Smooth muscle cell (in vitro differentiated cells): ENCODE results near the gene LMOD3. TPM values are rescaled to one million over a fixed set of nuclear protein-coding genes. Genes with fewer than 3 reads are reported as not detected.

Experiments used
- DNase-seq: peaks from one replicate; lab custom pipeline; 2025; ENCODE audit not compliant: unreplicated experiment; lab: John Stamatoyannopoulos, UW
- H2AFZ ChIP-seq: fragments of 200-600 bp; sonication (generic); 2 replicates; pipeline ENCODE4 v1.6.0; 2016; ENCODE audit warnings: antibody characterized with exemption, low read depth, mild to moderate bottlenecking
- H3F3A ChIP-seq: fragments of 200-600 bp; sonication (generic); 2 replicates; pipeline ENCODE4 v1.6.0; 2017; ENCODE audit warnings: antibody characterized with exemption, low read depth
- H3K27ac ChIP-seq: fragments of 200-600 bp; sonication (generic); 2 replicates; pipeline ENCODE4 v1.5.1; 2016; ENCODE audit warnings: low read depth, mild to moderate bottlenecking
- H3K27me3 ChIP-seq: fragments of 200-600 bp; sonication (generic); 2 replicates; pipeline ENCODE4 v1.6.1; 2016; ENCODE audit warnings: low read depth, mild to moderate bottlenecking
- H3K36me3 ChIP-seq: fragments of 200-600 bp; sonication (generic); 2 replicates; pipeline ENCODE4 v1.5.1; 2016; ENCODE audit warnings: low read depth
- H3K4me1 ChIP-seq: fragments of 200-600 bp; sonication (generic); 2 replicates; pipeline ENCODE4 v1.5.1; 2016; ENCODE audit warnings: low read depth
- H3K4me2 ChIP-seq: fragments of 200-600 bp; sonication (generic); 2 replicates; pipeline ENCODE4 v1.6.0; 2016; ENCODE audit warnings: mild to moderate bottlenecking
- H3K4me3 ChIP-seq: fragments of 200-600 bp; sonication (generic); 2 replicates; pipeline ENCODE4 v1.5.1; 2016; ENCODE audit warnings: mild to moderate bottlenecking
- H3K79me2 ChIP-seq: fragments of 200-600 bp; sonication (generic); 2 replicates; pipeline ENCODE4 v1.6.0; 2016; ENCODE audit warnings: low read depth, mild to moderate bottlenecking
- H3K9ac ChIP-seq: fragments of 200-600 bp; sonication (generic); 2 replicates; pipeline ENCODE4 v1.6.0; 2016; ENCODE audit warnings: low read depth
- H3K9me3 ChIP-seq: fragments of 200-600 bp; sonication (generic); replicated peaks from 2 replicates; pipeline ENCODE4 v1.5.1; 2016; ENCODE audit warnings: low read depth
- H4K20me1 ChIP-seq: fragments of 200-600 bp; sonication (generic); 2 replicates; pipeline ENCODE4 v1.6.0; 2016; ENCODE audit warnings: low read depth
- WGBS: methylation state at CpG from one replicate; pipeline ENCODE4 v1.1.7; 2016; ENCODE audit warnings: low lambda C conversion rate; 5-methylcytosine and 5-hydroxymethylcytosine counted together
- polyA plus RNA-seq: library from polyadenylated mRNA; unstranded; fragments of >200 nt; fragmentation: Nextera tagmentation; extraction: Ambion mirVana; gene quantifications from 2 replicates; pipeline ENCODE4 v1.2.1, GENCODE V29; 2016
- total RNA-seq: library from RNA; depleted of rRNA; stranded (reverse); fragments of >200 nt; gene quantifications from 2 replicates; pipeline ENCODE4 v1.2.3, GENCODE V29; 2014
- TF ChIP-seq, protein P1 (sequence below): fragments of 200-600 bp; sonication (generic); IDR thresholded peaks from 2 replicates; pipeline ENCODE4 v1.5.1; 2017; ENCODE audit warnings: borderline replicate concordance, mild to moderate bottlenecking, antibody characterized with exemption; ENCODE audit not compliant: insufficient read depth, poor library complexity, severe bottlenecking

Gene LMOD3
- total and polyA plus RNA-seq, 2 experiments from 2014 or later: not detected

DNA sequence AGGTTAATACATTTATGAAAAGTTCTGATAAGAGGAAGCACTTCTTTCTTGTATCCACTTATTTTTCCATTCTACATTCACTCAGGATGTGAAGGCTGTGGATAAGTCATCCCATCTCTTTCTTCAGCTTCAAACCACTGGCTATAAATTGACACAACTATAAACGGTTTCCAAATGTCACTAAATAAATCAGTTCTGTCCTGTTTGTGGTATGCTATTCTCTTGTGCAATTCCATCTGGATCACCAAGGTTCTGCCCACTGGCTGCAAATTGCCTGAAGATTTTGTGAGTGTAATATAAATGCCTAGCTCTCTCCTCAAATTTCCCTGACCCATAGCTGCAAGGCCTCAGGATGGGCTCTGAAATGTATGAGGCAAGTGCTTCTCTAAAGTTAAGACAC is 7.1 kb upstream of the LMOD3 start:
- TF ChIP-seq, protein P1, sequence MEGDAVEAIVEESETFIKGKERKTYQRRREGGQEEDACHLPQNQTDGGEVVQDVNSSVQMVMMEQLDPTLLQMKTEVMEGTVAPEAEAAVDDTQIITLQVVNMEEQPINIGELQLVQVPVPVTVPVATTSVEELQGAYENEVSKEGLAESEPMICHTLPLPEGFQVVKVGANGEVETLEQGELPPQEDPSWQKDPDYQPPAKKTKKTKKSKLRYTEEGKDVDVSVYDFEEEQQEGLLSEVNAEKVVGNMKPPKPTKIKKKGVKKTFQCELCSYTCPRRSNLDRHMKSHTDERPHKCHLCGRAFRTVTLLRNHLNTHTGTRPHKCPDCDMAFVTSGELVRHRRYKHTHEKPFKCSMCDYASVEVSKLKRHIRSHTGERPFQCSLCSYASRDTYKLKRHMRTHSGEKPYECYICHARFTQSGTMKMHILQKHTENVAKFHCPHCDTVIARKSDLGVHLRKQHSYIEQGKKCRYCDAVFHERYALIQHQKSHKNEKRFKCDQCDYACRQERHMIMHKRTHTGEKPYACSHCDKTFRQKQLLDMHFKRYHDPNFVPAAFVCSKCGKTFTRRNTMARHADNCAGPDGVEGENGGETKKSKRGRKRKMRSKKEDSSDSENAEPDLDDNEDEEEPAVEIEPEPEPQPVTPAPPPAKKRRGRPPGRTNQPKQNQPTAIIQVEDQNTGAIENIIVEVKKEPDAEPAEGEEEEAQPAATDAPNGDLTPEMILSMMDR: no peak
- Histone ChIP-seq H3K27me3 (no peaks in the 10 kb centered on the region), H2AFZ (no peak overlapping the region), H3K9ac (no peak overlapping the region), H3K4me2 (no peak overlapping the region), H4K20me1 (no peaks in the 10 kb centered on the region), H3K9me3 (no peaks in the 10 kb centered on the region), H3K27ac (no peak overlapping the region), H3F3A (no peaks in the 10 kb centered on the region), H3K4me3 (no peak overlapping the region), H3K79me2 (no peaks in the 10 kb centered on the region), H3K36me3 (no peaks in the 10 kb centered on the region), H3K4me1 (no peaks in the 10 kb centered on the region)
- WGBS: 16% methylated on average over 1 of the region's 1 CpG
- no peak for DNase-seq

DNA sequence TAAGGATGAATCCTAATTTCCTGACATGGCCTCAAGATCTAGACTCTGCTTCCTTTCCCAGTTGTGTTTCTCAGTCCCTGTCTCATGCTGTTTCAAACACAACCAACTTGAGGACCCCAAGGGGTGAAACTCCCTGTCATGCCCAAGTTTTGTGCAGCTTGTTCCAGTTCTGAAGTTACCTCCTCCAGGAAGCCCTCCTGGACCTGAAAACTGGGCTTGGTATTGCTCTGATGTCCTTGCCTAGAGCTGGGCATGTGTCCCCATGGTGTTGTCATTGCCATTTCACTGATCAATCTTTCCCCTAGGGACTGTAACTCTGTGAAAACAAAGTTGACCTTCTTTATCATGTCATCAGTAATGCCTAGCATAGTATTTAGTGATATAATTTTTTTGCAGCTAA is 6.1 kb upstream of the LMOD3 start:
- Histone ChIP-seq H3K27ac (no peak overlapping the region), H3K36me3 (no peaks in the 10 kb centered on the region), H3K79me2 (no peaks in the 10 kb centered on the region), H3K9ac (no peak overlapping the region), H4K20me1 (no peaks in the 10 kb centered on the region), H3F3A (no peaks in the 10 kb centered on the region), H3K4me2 (no peak overlapping the region), H3K4me1 (no peaks in the 10 kb centered on the region), H2AFZ (no peak overlapping the region), H3K9me3 (no peaks in the 10 kb centered on the region), H3K27me3 (no peaks in the 10 kb centered on the region), H3K4me3 (no peak overlapping the region)
- TF ChIP-seq, protein P1: no peak
- DNase-seq: no peak

DNA sequence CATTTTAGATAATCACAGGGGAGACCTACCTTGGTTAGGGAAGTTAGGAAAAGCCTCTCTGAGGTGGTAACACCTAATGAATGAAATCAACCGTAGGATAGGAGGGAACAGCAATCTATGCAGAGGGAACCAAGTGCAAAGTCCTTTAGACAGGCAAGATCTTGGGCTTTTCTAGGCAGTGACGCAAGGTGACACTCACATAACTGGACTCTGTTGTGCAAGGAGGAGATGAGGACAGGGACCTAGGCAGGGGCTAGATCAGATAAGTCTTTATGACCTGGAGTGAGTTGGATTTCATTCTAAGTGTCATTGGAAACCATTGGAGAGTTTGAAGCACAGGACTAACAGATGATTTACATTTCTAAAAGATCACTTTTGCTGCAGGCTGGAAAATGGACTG is 4.6 kb upstream of the LMOD3 start:
- no peak for DNase-seq
- H3K4me1 ChIP-seq: no peaks in the 10 kb centered on the region
- H3K36me3 ChIP-seq: no peaks in the 10 kb centered on the region
- H4K20me1 ChIP-seq: no peaks in the 10 kb centered on the region
- TF ChIP-seq, protein P1: no peak
- no peak overlapping the region for H2AFZ ChIP-seq
- H3K27ac ChIP-seq: no peak overlapping the region
- no peaks in the 10 kb centered on the region for H3K9me3 ChIP-seq
- no peak overlapping the region for H3K9ac ChIP-seq
- H3F3A ChIP-seq: no peaks in the 10 kb centered on the region
- H3K79me2 ChIP-seq: no peaks in the 10 kb centered on the region
- no peak overlapping the region for H3K4me3 ChIP-seq
- H3K27me3 ChIP-seq: no peaks in the 10 kb centered on the region
- no peak overlapping the region for H3K4me2 ChIP-seq
- WGBS: 92% methylated on average over 2 of the region's 2 CpGs

DNA sequence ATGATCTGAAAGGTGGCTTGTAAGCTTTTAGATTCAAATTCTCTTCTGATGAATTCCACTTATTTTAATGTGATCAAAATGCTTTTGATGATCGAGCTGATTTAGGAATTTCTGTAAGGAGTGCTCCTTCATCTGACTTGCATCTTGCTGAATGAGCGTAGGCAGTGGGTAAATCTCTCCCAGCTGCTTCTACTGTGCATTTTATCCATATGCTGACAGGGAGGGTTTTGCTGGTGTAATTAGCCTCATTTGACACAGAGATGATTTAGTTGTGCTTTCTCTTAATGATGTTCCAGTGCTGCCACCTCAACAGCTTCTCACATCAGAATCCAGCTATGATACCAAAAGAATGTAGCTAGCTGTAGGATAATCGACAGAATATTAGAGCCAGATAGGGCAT is 3.8 kb upstream of the LMOD3 start:
- TF ChIP-seq, protein P1: no peak
- H3K27me3 ChIP-seq: no peaks in the 10 kb centered on the region
- H3K4me3 ChIP-seq: no peak overlapping the region
- H3K9me3 ChIP-seq: no peaks in the 10 kb centered on the region
- no peaks in the 10 kb centered on the region for H3K79me2 ChIP-seq
- no peak overlapping the region for H2AFZ ChIP-seq
- H3K27ac ChIP-seq: no peak overlapping the region
- no peaks in the 10 kb centered on the region for H4K20me1 ChIP-seq
- no peak overlapping the region for H3K4me2 ChIP-seq
- H3K36me3 ChIP-seq: no peaks in the 10 kb centered on the region
- DNase-seq: no peak
- no peak overlapping the region for H3K9ac ChIP-seq
- no peaks in the 10 kb centered on the region for H3F3A ChIP-seq
- 80% methylated on average over 3 of the region's 3 CpGs for WGBS
- no peaks in the 10 kb centered on the region for H3K4me1 ChIP-seq
